H9 (cell line): ENCODE results near the gene VAMP2. TPM values are rescaled to one million over a fixed set of nuclear protein-coding genes. Genes with fewer than 3 reads are reported as not detected.

ENCODE experiments used
- DNase-seq: peaks from one replicate; pipeline ENCODE4 v3.0.0-alpha.2; 2017
- H2AFZ ChIP-seq: one replicate; pipeline ENCODE4 v1.6.1; 2013; ENCODE audit warnings: mild to moderate bottlenecking, low read length, control low read depth, moderate library complexity
- H2AK5ac ChIP-seq: 2 replicates; pipeline ENCODE4 v1.6.1; 2013; ENCODE audit warnings: low read length, control low read depth, mixed read lengths; ENCODE audit not compliant: insufficient read length
- H2BK120ac ChIP-seq: one replicate; pipeline ENCODE4 v1.6.1; 2013; ENCODE audit warnings: low read depth, mild to moderate bottlenecking, low read length, control low read depth, inconsistent platforms; ENCODE audit not compliant: poor library complexity, severe bottlenecking
- H2BK12ac ChIP-seq: 2 replicates; pipeline ENCODE4 v1.6.1; 2013; ENCODE audit warnings: low read length, control low read depth, mixed read lengths, low read depth; ENCODE audit not compliant: insufficient read length
- H2BK15ac ChIP-seq: 2 replicates; pipeline ENCODE4 v1.6.1; 2013; ENCODE audit warnings: low read depth, low read length, control low read depth
- H2BK20ac ChIP-seq: one replicate; pipeline ENCODE4 v1.6.1; 2013; ENCODE audit warnings: low read depth, mild to moderate bottlenecking, low read length, control low read depth, inconsistent platforms; ENCODE audit not compliant: poor library complexity, severe bottlenecking
- H2BK5ac ChIP-seq: 2 replicates; pipeline ENCODE4 v1.6.1; 2013; ENCODE audit warnings: low read length, control low read depth, mixed read lengths; ENCODE audit not compliant: insufficient read length
- H3K14ac ChIP-seq: 2 replicates; pipeline ENCODE4 v1.6.1; 2013; ENCODE audit warnings: low read length, control low read depth; ENCODE audit not compliant: insufficient read depth
- H3K18ac ChIP-seq: 2 replicates; pipeline ENCODE4 v1.6.1; 2013; ENCODE audit warnings: low read depth, mild to moderate bottlenecking, mixed read lengths, low read length, control low read depth; ENCODE audit not compliant: insufficient read length
- H3K23ac ChIP-seq: 2 replicates; pipeline ENCODE4 v1.6.1; 2013; ENCODE audit warnings: low read length, control low read depth, mixed read lengths, low read depth; ENCODE audit not compliant: insufficient read length
- H3K23me2 ChIP-seq: 2 replicates; pipeline ENCODE4 v1.6.1; 2013; ENCODE audit warnings: low read depth, mild to moderate bottlenecking, mixed read lengths, low read length, control low read depth; ENCODE audit not compliant: insufficient read length, poor library complexity, severe bottlenecking
- H3K27ac ChIP-seq: 2 replicates; pipeline ENCODE4 v1.5.1; 2013; ENCODE audit warnings: low read length, control low read depth, mixed read lengths, low read depth; ENCODE audit not compliant: insufficient read length
- H3K27me3 ChIP-seq: 2 replicates; pipeline ENCODE4 v1.6.1; 2013; ENCODE audit warnings: low read length, control low read depth, inconsistent platforms; ENCODE audit not compliant: insufficient read depth
- H3K4ac ChIP-seq: 2 replicates; pipeline ENCODE4 v1.6.1; 2013; ENCODE audit warnings: low read depth, mild to moderate bottlenecking, control low read depth, inconsistent platforms, low read length, moderate library complexity
- H3K4me1 ChIP-seq: 2 replicates; pipeline ENCODE4 v1.6.1; 2013; ENCODE audit warnings: low read length, control low read depth, inconsistent platforms; ENCODE audit not compliant: insufficient read depth
- H3K4me2 ChIP-seq: 2 replicates; pipeline ENCODE4 v1.6.1; 2013; ENCODE audit warnings: low read length, control low read depth, mixed read lengths; ENCODE audit not compliant: insufficient read length, insufficient read depth
- H3K56ac ChIP-seq: 2 replicates; pipeline ENCODE4 v1.6.1; 2013; ENCODE audit warnings: low read depth, mild to moderate bottlenecking, mixed read lengths, low read length, control low read depth; ENCODE audit not compliant: insufficient read length
- H3K79me1 ChIP-seq: 2 replicates; pipeline ENCODE4 v1.6.1; 2013; ENCODE audit warnings: low read depth, mild to moderate bottlenecking, moderate library complexity, low read length, control low read depth, inconsistent platforms; ENCODE audit not compliant: insufficient read depth, poor library complexity, severe bottlenecking
- H3K79me2 ChIP-seq: 2 replicates; pipeline ENCODE4 v1.6.1; 2013; ENCODE audit warnings: low read length, control low read depth, inconsistent platforms; ENCODE audit not compliant: insufficient read depth
- H3K9ac ChIP-seq: 2 replicates; pipeline ENCODE4 v1.6.1; 2013; ENCODE audit warnings: low read length, control low read depth, mixed read lengths; ENCODE audit not compliant: insufficient read length; ENCODE audit errors: extremely low read depth
- H3K9me3 ChIP-seq: one replicate; pipeline ENCODE4 v1.6.1; 2013; ENCODE audit warnings: low read depth, low read length, inconsistent platforms; ENCODE audit not compliant: control insufficient read depth
- H3T11ph ChIP-seq: one replicate; pipeline ENCODE4 v1.6.1; 2013; ENCODE audit warnings: mild to moderate bottlenecking, low read length, control low read depth, inconsistent platforms
- H4K20me1 ChIP-seq: one replicate; pipeline ENCODE4 v1.6.1; 2013; ENCODE audit not compliant: control insufficient read depth, insufficient read length, insufficient read depth
- H4K5ac ChIP-seq: 2 replicates; pipeline ENCODE4 v1.6.1; 2013; ENCODE audit warnings: low read depth, mild to moderate bottlenecking, mixed read lengths, low read length, control low read depth; ENCODE audit not compliant: insufficient read length
- H4K8ac ChIP-seq: replicated peaks from 2 replicates; pipeline ENCODE4 v1.6.1; 2013; ENCODE audit warnings: low read length, control low read depth, mixed read lengths, low read depth; ENCODE audit not compliant: insufficient read length
- H4K91ac ChIP-seq: 2 replicates; pipeline ENCODE4 v1.6.1; 2013; ENCODE audit warnings: low read depth, mild to moderate bottlenecking, moderate library complexity, mixed read lengths, low read length, control low read depth; ENCODE audit not compliant: insufficient read length
- H3K27ac Mint-ChIP-seq, 3 experiments: 2 replicates in 2 of 3; 3 replicates in 1 of 3; pipeline ENCODE4 v1.8.0; 2020 to 2021; ENCODE audit warnings: mixed read lengths in 3 of 3, mild to moderate bottlenecking in 1 of 3, moderate library complexity in 1 of 3
- H3K27me3 Mint-ChIP-seq: 2 replicates; pipeline ENCODE4 v1.8.0; 2021; ENCODE audit warnings: low read depth, mild to moderate bottlenecking, moderate library complexity, mixed read lengths
- H3K36me3 Mint-ChIP-seq, 3 experiments: 2 replicates in 2 of 3; 3 replicates in 1 of 3; pipeline ENCODE4 v1.8.0; 2020 to 2021; ENCODE audit warnings: low read depth in 3 of 3, mixed read lengths in 3 of 3; ENCODE audit not compliant: insufficient read depth in 1 of 3
- H3K4me1 Mint-ChIP-seq, 2 experiments: 2 replicates each; pipeline ENCODE4 v1.8.0; 2020; ENCODE audit warnings: mixed read lengths in 2 of 2
- H3K4me3 Mint-ChIP-seq, 2 experiments: 2 replicates in 1 of 2; 3 replicates in 1 of 2; pipeline ENCODE4 v1.8.0; 2020 to 2021; ENCODE audit warnings: mild to moderate bottlenecking in 2 of 2, mixed read lengths in 2 of 2, moderate library complexity in 1 of 2
- H3K9me3 Mint-ChIP-seq, 2 experiments: 2 replicates in 1 of 2; 3 replicates in 1 of 2; pipeline ENCODE4 v1.8.0; 2020; ENCODE audit warnings: mild to moderate bottlenecking in 2 of 2, mixed read lengths in 2 of 2, moderate library complexity in 1 of 2
- WGBS: extraction: QIAGEN DNeasy Blood & Tissue Kit; methylation state at CpG from one replicate; pipeline ENCODE4 v1.1.7; 2013; ENCODE audit warnings: missing lambda C conversion rate, low lambda C conversion rate, mixed read lengths; ENCODE audit not compliant: insufficient read length; ENCODE audit errors: extremely low coverage; 5-methylcytosine and 5-hydroxymethylcytosine counted together
- total RNA-seq: library from RNA; stranded (reverse); gene quantifications from 2 replicates; pipeline ENCODE4 v1.2.1, GENCODE V29; 2021
- TF ChIP-seq, protein P1 (sequence below): fragments of 200-600 bp; sonication (generic); conservative IDR thresholded peaks from 3 replicates; pipeline ENCODE4 v1.8.0; 2021; ENCODE audit warnings: antibody characterized with exemption, mild to moderate bottlenecking

The VAMP2 gene
- total RNA-seq, 1 experiment from 2014 or later: 22.8 TPM

DNA sequence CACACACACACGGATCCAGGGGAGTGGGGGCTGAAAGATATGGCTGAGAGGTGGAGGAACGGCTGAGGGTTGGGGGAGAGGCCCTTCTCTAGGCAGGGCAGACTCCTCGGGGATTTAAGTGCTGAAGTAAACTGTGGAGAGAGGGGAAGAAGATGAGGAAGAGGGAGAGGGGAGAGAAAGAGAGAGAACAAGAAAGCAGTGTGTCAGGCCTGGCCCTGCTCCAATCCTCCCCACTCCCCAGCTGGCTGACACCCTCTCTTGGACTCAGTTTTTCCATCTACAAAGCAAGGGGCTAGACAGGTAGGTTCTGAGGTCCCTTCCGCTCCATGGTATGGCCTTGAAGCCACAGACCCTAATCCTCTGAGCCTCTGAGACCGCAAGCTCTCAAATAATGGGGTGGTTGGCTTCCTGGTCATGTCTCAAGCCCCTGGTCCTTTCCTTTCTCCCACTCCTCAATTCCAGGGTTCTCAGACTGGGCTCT is 2.0 kb downstream of the VAMP2 start:
- no peak for DNase-seq
- Histone ChIP-seq H3K4me2 (no peak overlapping the region), H4K20me1 (no peaks in the 10 kb centered on the region), H2BK15ac (no peak overlapping the region), H3T11ph (no peak overlapping the region), H3K4me1 (peaks cover 3% of the 10 kb centered on the region; the same call in 1 of the 2 replicates), H3K14ac (no peak overlapping the region), H4K8ac (no peak overlapping the region), H2BK5ac (no peak overlapping the region), H3K56ac (no peak overlapping the region), H4K91ac (no peak overlapping the region), H3K23me2 (peaks cover 21% of the 10 kb centered on the region), H3K23ac (no peak overlapping the region), H3K27ac (no peak overlapping the region), H2BK20ac (no peak overlapping the region), H2BK120ac (no peak overlapping the region), H2AFZ (no peak overlapping the region), H4K5ac (no peak overlapping the region), H2BK12ac (no peak overlapping the region), H3K79me1 (no peaks in the 10 kb centered on the region), H3K9me3 (no peaks in the 10 kb centered on the region), H3K4ac (no peak overlapping the region), H3K79me2 (no peaks in the 10 kb centered on the region), H3K27me3 (no peaks in the 10 kb centered on the region), H2AK5ac (no peak overlapping the region), H3K18ac (no peak overlapping the region), H3K9ac (no peak overlapping the region)
- TF ChIP-seq, protein P1, sequence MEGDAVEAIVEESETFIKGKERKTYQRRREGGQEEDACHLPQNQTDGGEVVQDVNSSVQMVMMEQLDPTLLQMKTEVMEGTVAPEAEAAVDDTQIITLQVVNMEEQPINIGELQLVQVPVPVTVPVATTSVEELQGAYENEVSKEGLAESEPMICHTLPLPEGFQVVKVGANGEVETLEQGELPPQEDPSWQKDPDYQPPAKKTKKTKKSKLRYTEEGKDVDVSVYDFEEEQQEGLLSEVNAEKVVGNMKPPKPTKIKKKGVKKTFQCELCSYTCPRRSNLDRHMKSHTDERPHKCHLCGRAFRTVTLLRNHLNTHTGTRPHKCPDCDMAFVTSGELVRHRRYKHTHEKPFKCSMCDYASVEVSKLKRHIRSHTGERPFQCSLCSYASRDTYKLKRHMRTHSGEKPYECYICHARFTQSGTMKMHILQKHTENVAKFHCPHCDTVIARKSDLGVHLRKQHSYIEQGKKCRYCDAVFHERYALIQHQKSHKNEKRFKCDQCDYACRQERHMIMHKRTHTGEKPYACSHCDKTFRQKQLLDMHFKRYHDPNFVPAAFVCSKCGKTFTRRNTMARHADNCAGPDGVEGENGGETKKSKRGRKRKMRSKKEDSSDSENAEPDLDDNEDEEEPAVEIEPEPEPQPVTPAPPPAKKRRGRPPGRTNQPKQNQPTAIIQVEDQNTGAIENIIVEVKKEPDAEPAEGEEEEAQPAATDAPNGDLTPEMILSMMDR: no peak
- Mint-ChIP-seq H3K27me3 (no peaks in the 10 kb centered on the region), H3K27ac (no peak overlapping the region; a peak in 1 of 7 replicates), H3K4me3 (peak overlapping the region; percentile 81 to 86; a peak in 2 of 5 replicates), H3K9me3 (no peaks in the 10 kb centered on the region), H3K4me1 (peaks cover 35 to 39% of the 10 kb centered on the region in 2 experiments), H3K36me3 (peaks cover 10 to 26% (median 22%) of the 10 kb centered on the region in 3 experiments)
- WGBS: no CpG with 5 or more reads among the region's 5 CpGs
